OCI-LY3 (cell line): ENCODE measurements around the gene MT1G.

Experiments used
- H2AFZ ChIP-seq: fragments of 200-600, 300-600 bp; shearing (Covaris generic); 2 replicates; pipeline ENCODE4 v1.6.0; 2014; ENCODE audit warnings: antibody characterized with exemption, low read depth, low read length
- H3K27ac ChIP-seq: fragments of 200-600, 300-600 bp; sonication (generic); 2 replicates; pipeline ENCODE4 v1.5.1; 2014; ENCODE audit warnings: mild to moderate bottlenecking, low read length, moderate library complexity, mixed read lengths
- H3K27me3 ChIP-seq: fragments of 200-600, 300-600 bp; sonication (generic); 2 replicates; pipeline ENCODE4 v1.6.1; 2014; ENCODE audit warnings: low read depth, low read length, mixed read lengths
- H3K36me3 ChIP-seq: fragments of 200-600, 300-600 bp; sonication (generic); replicated peaks from 2 replicates; pipeline ENCODE3; 2014; ENCODE audit warnings: low read depth, low read length, mixed read lengths
- H3K4me1 ChIP-seq: fragments of 300-600, 200-600 bp; sonication (generic); 2 replicates; pipeline ENCODE4 v1.6.1; 2014; ENCODE audit warnings: low read length, mixed read lengths
- H3K4me2 ChIP-seq: fragments of 200-600, 300-600 bp; sonication (generic); 2 replicates; pipeline ENCODE4 v1.6.1; 2014; ENCODE audit warnings: low read length, mixed read lengths
- H3K4me3 ChIP-seq: fragments of 300-600, 200-600 bp; sonication (generic); 2 replicates; pipeline ENCODE4 v1.5.1; 2014; ENCODE audit warnings: antibody characterized with exemption, mild to moderate bottlenecking, low read length, moderate library complexity
- H3K79me2 ChIP-seq: fragments of 300-600, 200-600 bp; shearing (Covaris generic); 2 replicates; pipeline ENCODE4 v1.6.1; 2014; ENCODE audit warnings: mild to moderate bottlenecking, low read length, mixed read lengths
- H3K9ac ChIP-seq: fragments of 300-600, 200-600 bp; shearing (Covaris generic); 2 replicates; pipeline ENCODE4 v1.6.0; 2014; ENCODE audit warnings: mild to moderate bottlenecking, low read length, moderate library complexity
- H3K9me3 ChIP-seq: fragments of 200-600, 300-600 bp; shearing (Covaris generic); 2 replicates; pipeline ENCODE4 v1.6.1; 2014; ENCODE audit warnings: low read length, mixed read lengths; ENCODE audit not compliant: insufficient read depth
- H4K20me1 ChIP-seq: fragments of 200-600, 300-600 bp; sonication (generic); 2 replicates; pipeline ENCODE4 v1.6.1; 2016; ENCODE audit warnings: low read length, mixed read lengths; ENCODE audit not compliant: insufficient read depth
- EZH2phosphoT487 ChIP-seq: fragments of 200-600 bp; shearing (Covaris generic); IDR thresholded peaks from 2 replicates; pipeline ENCODE4 v1.6.1; 2018; ENCODE audit warnings: antibody characterized with exemption, mixed run types, low read depth
- TF ChIP-seq, protein P1 (sequence below): fragments of 200-600, 300-600 bp; sonication (generic); IDR thresholded peaks from 2 replicates; pipeline ENCODE4 v1.5.1; 2014; ENCODE audit warnings: antibody characterized with exemption, low read length, low read depth

The MT1G gene

DNA sequence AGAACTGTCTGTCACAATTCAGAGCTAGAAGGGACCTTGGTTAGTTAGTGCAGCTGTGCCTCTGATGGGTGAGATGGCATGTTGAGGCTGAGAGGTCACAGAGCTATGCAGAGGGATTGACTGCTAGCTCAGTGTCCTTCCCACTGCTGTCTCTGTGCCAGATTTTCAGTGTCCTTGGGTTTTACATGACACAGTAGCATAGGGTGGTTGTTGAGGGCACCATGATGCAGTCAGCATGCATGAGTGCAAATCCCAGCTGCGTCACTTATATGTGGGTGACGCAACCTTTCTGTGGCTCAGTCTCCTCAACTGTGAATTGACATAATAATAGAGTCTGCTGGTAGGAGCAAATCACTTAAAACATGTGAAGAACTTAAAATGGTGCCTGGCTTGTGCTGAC lies 26.7 kb downstream of the MT1G start:
- Histone ChIP-seq H3K27me3 (peaks cover 42% of the 10 kb centered on the region), H3K9ac (no peak overlapping the region), H3K9me3 (no peaks in the 10 kb centered on the region), H3K79me2 (no peaks in the 10 kb centered on the region), H3K4me1 (peaks cover 13% of the 10 kb centered on the region), H3K27ac (no peak overlapping the region), H3K4me3 (no peak overlapping the region), H3K36me3 (no peaks in the 10 kb centered on the region), H3K4me2 (no peak overlapping the region), H4K20me1 (no peaks in the 10 kb centered on the region), H2AFZ (no peak overlapping the region)
- TF ChIP-seq, protein P1, sequence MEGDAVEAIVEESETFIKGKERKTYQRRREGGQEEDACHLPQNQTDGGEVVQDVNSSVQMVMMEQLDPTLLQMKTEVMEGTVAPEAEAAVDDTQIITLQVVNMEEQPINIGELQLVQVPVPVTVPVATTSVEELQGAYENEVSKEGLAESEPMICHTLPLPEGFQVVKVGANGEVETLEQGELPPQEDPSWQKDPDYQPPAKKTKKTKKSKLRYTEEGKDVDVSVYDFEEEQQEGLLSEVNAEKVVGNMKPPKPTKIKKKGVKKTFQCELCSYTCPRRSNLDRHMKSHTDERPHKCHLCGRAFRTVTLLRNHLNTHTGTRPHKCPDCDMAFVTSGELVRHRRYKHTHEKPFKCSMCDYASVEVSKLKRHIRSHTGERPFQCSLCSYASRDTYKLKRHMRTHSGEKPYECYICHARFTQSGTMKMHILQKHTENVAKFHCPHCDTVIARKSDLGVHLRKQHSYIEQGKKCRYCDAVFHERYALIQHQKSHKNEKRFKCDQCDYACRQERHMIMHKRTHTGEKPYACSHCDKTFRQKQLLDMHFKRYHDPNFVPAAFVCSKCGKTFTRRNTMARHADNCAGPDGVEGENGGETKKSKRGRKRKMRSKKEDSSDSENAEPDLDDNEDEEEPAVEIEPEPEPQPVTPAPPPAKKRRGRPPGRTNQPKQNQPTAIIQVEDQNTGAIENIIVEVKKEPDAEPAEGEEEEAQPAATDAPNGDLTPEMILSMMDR, result no peak
- TF ChIP-seq EZH2phosphoT487, result no peak

DNA sequence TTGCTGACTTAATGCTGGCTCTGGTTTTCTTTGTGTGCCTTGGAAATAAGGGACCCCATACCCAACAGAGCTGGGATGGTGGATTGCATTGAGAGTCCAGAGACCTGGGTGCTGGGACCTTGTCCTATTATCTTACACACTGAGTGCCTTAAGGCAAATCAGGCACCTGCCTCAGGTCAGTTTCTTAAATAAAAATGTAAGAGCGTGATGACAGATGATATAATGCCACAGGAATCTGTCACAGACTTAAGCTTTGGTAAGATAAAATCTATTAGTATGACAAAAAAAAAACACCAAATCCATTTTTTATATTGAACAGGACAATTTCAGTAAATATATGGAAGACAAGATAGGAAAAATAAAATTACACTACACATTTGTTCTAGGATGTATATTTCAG lies 27.8 kb downstream of the MT1G start:
- peaks cover 36% of the 10 kb centered on the region for H3K27me3 ChIP-seq
- H3K9ac ChIP-seq, result no peak overlapping the region
- H3K79me2 ChIP-seq, result no peaks in the 10 kb centered on the region
- H3K9me3 ChIP-seq, result no peaks in the 10 kb centered on the region
- H2AFZ ChIP-seq, result no peak overlapping the region
- no peaks in the 10 kb centered on the region for H3K36me3 ChIP-seq
- no peak overlapping the region for H3K4me2 ChIP-seq
- H3K27ac ChIP-seq, result no peak overlapping the region
- TF ChIP-seq, protein P1, result no peak
- TF ChIP-seq EZH2phosphoT487, result no peak
- H3K4me1 ChIP-seq, result peaks cover 13% of the 10 kb centered on the region
- no peak overlapping the region for H3K4me3 ChIP-seq
- no peaks in the 10 kb centered on the region for H4K20me1 ChIP-seq

DNA sequence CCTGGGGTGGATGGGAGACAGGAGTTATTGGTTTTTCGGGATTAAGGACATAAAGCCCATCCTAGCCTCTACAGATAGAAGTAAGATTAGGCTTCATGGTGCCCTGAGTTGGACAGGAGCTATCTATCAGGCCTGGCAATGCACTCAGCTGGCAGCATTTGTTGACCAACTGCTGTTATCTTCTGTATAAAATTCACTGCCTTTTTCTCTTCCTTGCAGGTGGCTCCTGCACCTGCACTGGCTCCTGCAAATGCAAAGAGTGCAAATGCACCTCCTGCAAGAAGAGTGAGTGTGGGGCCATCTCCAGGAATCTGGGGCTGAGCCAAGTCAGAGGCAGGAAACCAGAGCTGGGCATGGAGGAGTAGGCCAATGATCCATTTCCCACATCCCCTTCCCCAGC lies 28.8 kb downstream of the MT1G start:
- H3K4me3 ChIP-seq, result no peak overlapping the region
- H3K36me3 ChIP-seq, result no peaks in the 10 kb centered on the region
- H2AFZ ChIP-seq, result no peak overlapping the region
- peaks cover 11% of the 10 kb centered on the region for H3K4me1 ChIP-seq
- no peak overlapping the region for H3K4me2 ChIP-seq
- no peaks in the 10 kb centered on the region for H3K79me2 ChIP-seq
- H4K20me1 ChIP-seq, result no peaks in the 10 kb centered on the region
- peaks cover 38% of the 10 kb centered on the region for H3K27me3 ChIP-seq
- no peak overlapping the region for H3K27ac ChIP-seq
- H3K9ac ChIP-seq, result no peak overlapping the region
- TF ChIP-seq, protein P1, result no peak
- TF ChIP-seq EZH2phosphoT487, result no peak
- H3K9me3 ChIP-seq, result no peaks in the 10 kb centered on the region

DNA sequence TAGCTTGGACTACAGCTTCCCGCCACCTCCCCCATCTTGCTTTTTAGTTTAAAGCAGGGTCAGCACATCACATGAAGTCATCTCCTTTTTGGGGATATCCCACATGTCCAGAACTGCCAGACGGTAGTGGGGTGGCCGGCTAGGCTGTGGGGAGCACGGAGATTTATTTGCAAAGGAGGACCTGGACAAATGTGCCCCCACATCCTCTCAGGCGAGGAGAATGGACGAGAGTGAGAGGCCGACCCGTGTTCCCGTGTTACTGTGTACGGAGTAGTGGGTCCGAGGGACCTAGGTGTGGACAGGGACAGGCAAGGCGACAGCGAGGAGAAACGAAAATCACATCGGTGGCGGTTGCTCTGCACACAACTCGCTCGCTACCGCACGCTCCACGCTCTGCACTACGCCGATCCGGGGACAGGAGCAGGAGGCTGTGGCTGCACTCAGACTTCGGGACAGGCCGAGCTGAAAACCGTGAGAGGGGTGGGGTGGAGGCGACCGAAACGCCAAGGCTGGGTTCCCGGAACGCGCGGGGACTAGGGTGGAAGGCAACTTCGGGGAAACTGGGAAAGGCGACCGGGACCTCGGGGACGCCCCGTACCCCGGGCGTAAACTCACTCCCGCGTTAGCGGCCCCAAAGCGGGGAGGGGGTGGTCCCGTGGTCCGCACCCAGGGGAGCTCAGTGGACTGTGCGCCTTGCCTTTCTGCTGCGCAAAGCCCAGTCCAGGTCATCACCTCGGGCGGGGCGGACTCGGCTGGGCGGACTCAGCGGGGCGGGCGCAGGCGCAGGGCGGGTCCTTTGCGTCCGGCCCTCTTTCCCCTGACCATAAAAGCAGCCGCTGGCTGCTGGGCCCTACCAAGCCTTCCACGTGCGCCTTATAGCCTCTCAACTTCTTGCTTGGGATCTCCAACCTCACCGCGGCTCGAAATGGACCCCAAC lies 29.8 kb downstream of the MT1G start, which contains the start of gene MT1A:
MT1A (plus strand) TSS at position 853 of the 937 bp plus-strand sequence; CDS start at position 926, 73 bp downstream.
- H3K4me2 ChIP-seq, result no peak within 1 kb of the TSS
- no peaks in the 10 kb centered on the region for H4K20me1 ChIP-seq
- no peak within 1 kb of the TSS for H2AFZ ChIP-seq
- no peak within 1 kb of the TSS for H3K4me3 ChIP-seq
- H3K36me3 ChIP-seq, result no peaks in the 10 kb centered on the region
- no peaks in the 10 kb centered on the region for H3K79me2 ChIP-seq
- no peak within 1 kb of the TSS for H3K9ac ChIP-seq
- TF ChIP-seq, protein P1, result no peak
- TF ChIP-seq EZH2phosphoT487, result no peak
- no peaks in the 10 kb centered on the region for H3K9me3 ChIP-seq
- H3K27ac ChIP-seq, result no peak within 1 kb of the TSS
- H3K27me3 ChIP-seq, result peaks cover 45% of the 10 kb centered on the region
- peaks cover 6% of the 10 kb centered on the region for H3K4me1 ChIP-seq
